GM12892 (cell line): ENCODE results near the gene KIF3A.

Experiments
- DNase-seq: peaks from one replicate; pipeline ENCODE4 v3.0.0; 2011; ENCODE audit not compliant: insufficient read length
- FAIRE-seq: peaks from 2 replicates; lab custom pipeline; 2011; peaks lifted over from hg19 to GRCh38; lab: Jason Lieb, UNC
- POLR2A ChIP-seq: IDR thresholded peaks from 2 replicates; pipeline ENCODE4 v1.6.1; 2011; ENCODE audit warnings: low read depth, low read length, control low read depth
- POLR2AphosphoS5 ChIP-seq: IDR thresholded peaks from 2 replicates; pipeline ENCODE4 v1.6.1; 2011; ENCODE audit warnings: low read depth, low read length, control low read depth
- TAF1 ChIP-seq: IDR thresholded peaks from 2 replicates; pipeline ENCODE4 v1.6.1; 2011; ENCODE audit warnings: low read depth, mild to moderate bottlenecking, control low read depth, low read length, borderline replicate concordance

The KIF3A gene

DNA sequence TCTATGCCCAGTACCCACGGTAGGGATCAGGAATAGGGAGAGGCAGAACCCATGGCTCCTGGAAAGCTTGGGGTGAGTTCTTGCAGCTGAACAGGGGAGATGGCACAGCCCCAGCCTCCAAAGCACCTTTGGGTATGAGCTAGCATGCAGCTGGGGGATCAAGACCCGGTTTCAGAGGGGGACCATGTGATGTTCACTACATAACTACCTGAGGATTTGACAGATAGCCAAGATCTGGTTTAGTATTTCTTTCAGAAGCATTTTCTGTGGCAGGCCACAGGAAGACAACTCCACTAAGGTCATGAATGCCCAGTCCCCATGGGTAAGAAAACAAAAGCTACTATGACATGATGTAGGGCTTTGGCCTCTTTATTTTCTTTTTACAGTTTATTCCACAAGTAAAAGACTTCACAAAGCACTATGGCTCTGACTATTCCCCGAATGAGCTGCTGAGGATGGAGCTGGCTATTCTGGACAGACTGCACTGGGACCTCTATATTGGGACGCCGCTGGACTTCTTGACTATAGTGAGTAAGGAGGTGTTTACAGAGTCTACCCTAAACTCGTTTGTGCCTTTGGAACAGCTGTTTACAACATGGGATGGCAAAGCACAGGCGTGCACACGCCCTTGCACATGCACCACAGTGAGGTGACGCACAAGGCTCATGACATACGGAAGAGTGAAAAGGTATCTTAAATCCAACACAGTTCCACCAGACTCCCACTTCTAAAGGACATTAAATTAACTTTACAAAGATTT is 13.3 kb upstream of the KIF3A start:
- TF ChIP-seq TAF1 (no peak), POLR2AphosphoS5 (no peak), POLR2A (no peak)
- peak; percentile 90 for FAIRE-seq
- no peak for DNase-seq

DNA sequence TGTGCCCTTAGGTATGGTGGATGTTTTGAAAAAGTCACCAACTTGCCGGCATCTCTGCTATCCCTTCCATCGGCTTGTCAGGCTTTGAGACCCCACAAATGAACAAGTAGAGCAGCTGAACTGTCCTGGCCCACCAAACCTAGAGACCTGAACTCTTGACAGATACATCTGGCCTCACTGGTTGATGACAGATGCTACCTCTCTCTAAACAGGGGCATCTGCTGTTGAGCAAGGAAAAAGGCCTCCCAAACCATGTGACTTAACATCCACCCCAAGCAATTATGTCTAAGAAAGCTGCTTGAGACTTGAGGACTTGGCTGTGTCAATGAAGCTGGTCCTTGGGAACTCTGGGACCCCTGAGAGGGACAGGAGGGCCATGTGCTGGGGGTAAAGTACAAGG is 12.2 kb upstream of the KIF3A start:
- FAIRE-seq (no peak), DNase-seq (no peak)
- TF ChIP-seq POLR2AphosphoS5: no peak
- no peak for TF ChIP-seq POLR2A
- TF ChIP-seq TAF1: no peak

- TF ChIP-seq POLR2A (no peak), POLR2AphosphoS5 (no peak)
- no peak for FAIRE-seq
- no peak for DNase-seq
Observed at GRCh38 chr5:132748522-132749000, 11.2 kb upstream of the KIF3A start.

DNA sequence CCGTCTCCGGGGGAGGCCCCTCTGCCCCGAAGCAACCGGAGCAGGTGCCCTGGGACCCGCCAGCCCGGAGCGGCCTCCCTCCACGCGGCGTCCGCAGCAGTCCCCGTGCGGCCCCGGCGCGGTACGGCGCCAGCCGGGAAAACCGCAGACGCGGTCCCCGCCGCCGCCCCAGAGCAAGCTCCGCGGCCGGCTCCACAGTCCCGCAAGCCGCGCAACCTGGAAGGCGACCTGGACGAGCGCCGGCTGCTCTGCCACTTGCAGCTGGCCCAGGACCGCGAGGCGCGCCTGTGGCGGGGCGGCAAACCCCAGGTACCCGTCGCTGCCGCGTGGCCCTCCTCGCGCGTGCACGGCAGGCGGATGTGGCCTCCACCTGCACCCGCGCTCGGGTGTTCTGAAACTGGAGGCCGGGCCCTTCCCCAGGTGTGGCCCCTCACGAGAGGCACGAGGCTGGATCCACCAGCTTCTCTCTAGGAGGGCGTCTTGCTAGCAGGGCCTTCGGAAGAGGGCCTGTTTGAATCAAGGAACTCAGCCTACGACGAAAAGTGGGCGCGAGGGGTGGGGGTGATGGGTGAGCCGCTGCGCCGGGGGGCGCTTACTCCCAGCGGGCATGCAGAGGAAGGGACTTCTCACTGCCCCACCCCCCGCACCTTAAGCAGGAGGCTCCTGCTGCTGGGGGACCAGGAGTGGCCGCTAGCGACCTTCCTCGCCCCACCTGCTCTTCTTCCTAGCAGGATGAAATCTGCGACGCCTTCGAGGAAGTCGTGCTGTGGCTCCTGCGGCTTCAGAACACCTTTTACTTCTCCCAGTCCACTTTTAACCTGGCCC is 10.5 kb upstream of the KIF3A start:
- TF ChIP-seq POLR2A (no peak), POLR2AphosphoS5 (no peak), TAF1 (no peak)
- DNase-seq: no peak
- FAIRE-seq: no peak

GRCh38 chr5:132746954-132747615 is 9.7 kb upstream of the KIF3A start, which contains the start of gene CCNI2:
Gene CCNI2, plus strand, starts transcription at chr5:132747426. Its CDS starts 70 bp downstream, at chr5:132747496.
- TF ChIP-seq POLR2A (no peak), POLR2AphosphoS5 (no peak), TAF1 (no peak)
- peak; percentile 83 for FAIRE-seq
- DNase-seq: peak; percentile 60

DNA sequence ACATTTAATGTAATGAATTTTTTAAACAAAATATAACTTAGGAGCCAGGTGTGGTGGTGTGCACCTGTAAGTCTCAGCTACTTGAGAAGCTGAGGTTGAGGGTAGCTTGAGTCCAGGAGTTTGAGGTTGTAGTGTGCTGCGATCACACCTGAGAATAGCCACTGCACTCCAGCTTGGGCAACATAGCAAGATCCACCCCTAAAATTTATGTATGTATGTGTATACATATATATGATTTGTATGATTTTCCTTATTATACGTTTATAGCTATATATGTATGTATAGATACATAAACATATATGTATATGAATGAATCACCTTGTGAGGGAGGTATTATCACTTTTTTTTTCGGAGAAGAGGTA is 9.2 kb upstream of the KIF3A start:
- no peak for TF ChIP-seq POLR2A
- no peak for TF ChIP-seq TAF1
- TF ChIP-seq POLR2AphosphoS5: no peak
- FAIRE-seq (no peak), DNase-seq (no peak)

GRCh38 chr5:132744659-132745058 is 7.3 kb upstream of the KIF3A start:
- FAIRE-seq: no peak
- DNase-seq: no peak
- TF ChIP-seq POLR2A (no peak), POLR2AphosphoS5 (no peak), TAF1 (no peak)

DNA sequence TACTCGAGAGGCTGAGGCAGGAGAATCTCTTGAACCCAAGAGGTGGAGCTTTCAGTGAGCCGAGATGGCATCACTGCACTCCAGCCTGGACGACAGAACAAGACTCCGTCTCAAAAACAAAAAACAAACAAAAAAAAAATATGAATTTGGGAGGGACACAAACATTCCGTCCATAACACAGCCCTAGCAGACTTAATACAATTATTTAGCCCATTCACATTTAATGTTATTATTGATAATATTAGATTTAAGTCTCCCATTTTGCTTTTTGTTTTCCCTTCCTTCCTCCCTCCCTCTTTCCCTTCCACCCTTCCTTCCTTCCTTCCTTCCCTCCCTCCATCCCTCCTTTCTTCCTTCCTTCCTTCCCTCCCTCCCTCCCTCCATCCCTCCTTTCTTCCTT is 5.3 kb upstream of the KIF3A start:
- DNase-seq (no peak), FAIRE-seq (no peak)
- TF ChIP-seq TAF1: no peak
- TF ChIP-seq POLR2A: no peak
- TF ChIP-seq POLR2AphosphoS5: no peak

DNA sequence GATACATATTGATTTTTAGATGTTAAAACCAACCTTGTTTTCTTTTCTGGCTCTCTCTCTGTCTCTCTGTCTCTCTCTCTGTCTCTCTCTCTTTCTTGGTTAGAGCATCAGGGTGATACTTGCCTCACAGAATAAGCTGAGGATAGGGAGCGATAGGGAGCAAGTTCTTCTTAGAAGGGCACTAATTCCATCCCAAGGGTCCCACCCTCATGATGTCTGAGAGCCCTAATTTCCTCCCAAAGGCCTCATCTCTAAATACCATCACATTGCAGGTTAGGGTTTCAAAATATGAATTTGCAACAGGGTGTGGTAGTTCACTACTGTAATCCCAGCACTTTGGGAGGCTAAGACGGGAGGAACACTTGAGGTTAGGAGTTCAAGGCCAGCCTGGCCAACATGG is 4.8 kb upstream of the KIF3A start:
- DNase-seq (no peak), FAIRE-seq (no peak)
- TF ChIP-seq TAF1 (no peak), POLR2A (no peak), POLR2AphosphoS5 (no peak)

DNA sequence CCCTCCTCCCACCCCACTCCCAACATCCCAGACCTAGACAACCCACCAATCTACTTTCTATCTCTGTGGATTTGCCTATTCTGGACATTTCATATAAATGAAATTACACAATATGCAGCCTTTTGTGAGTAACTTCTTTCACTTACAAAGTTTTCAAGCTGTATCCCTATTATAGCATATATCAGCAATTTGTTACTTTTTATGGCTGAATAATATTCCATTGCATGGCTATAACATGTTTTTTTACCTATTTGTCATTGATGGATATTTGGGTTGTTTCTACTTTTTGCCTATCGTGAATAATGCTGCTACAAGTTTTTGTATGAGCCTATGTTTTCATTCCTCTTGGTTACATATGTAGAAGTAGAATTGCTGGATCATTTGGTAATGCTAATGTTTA is 1.9 kb upstream of the KIF3A start:
- FAIRE-seq (no peak), DNase-seq (no peak)
- no peak for TF ChIP-seq POLR2A
- no peak for TF ChIP-seq TAF1
- TF ChIP-seq POLR2AphosphoS5: no peak
